Naive thymus-derived CD4-positive, alpha-beta T cell (primary cell): Measurements from ENCODE around the gene SLC6A13. TPM values are rescaled to one million over a fixed set of nuclear protein-coding genes. Genes with fewer than 3 reads are reported as not detected.

Experiments
- ATAC-seq: fragments of 150-1000 bp; cut with Tn5 transposase; 2 replicates; pipeline ENCODE4 v1.10.0; 2021; ENCODE audit warnings: mild to moderate bottlenecking, moderate library complexity
- CTCF ChIA-PET: fragments of 350-600 bp; sonication (Branson Sonifier 250); formaldehyde crosslinking; loops from one replicate; lab custom pipeline; 2021; ENCODE audit warnings: antibody characterized with exemption; lab: Charles Lee
- POLR2A ChIA-PET: fragments of 350-600 bp; sonication (Branson Sonifier 250); formaldehyde crosslinking; loops from one replicate; lab custom pipeline; 2021; ENCODE audit warnings: antibody characterized with exemption, inconsistent platforms; lab: Charles Lee
- DNase-seq, 9 donors: peaks; one replicate each; pipeline versions ENCODE4 v3.0.0 to v3.0.0-alpha.2; 2020 to 2022; ENCODE audit warnings: mixed read lengths in 1 of 9
- H3K27ac ChIP-seq: one replicate; pipeline ENCODE4 v1.7.0; 2013; ENCODE audit warnings: mild to moderate bottlenecking, low read depth, low read length, moderate library complexity
- H3K27me3 ChIP-seq, 2 donors: one replicate each; pipeline ENCODE4 v1.7.0; 2013; ENCODE audit warnings: low read length in 2 of 2, mild to moderate bottlenecking in 2 of 2, moderate library complexity in 2 of 2; ENCODE audit not compliant: control insufficient read depth in 2 of 2, insufficient read depth in 2 of 2
- H3K36me3 ChIP-seq, 3 experiments: 1 replicate in 2 of 3; 2 replicates in 1 of 3; pipeline ENCODE4 v1.7.0; 2013; ENCODE audit warnings: low read length in 3 of 3, mild to moderate bottlenecking in 3 of 3, moderate library complexity in 1 of 3; ENCODE audit not compliant: insufficient read depth in 3 of 3, control insufficient read depth in 2 of 3
- H3K4me1 ChIP-seq, 2 donors: one replicate each; pipeline ENCODE4 v1.7.0; 2013; ENCODE audit warnings: low read length in 2 of 2, mild to moderate bottlenecking in 2 of 2, moderate library complexity in 1 of 2; ENCODE audit not compliant: control insufficient read depth in 2 of 2, insufficient read depth in 2 of 2
- H3K4me3 ChIP-seq: 2 replicates; pipeline ENCODE4 v1.7.0; 2013; ENCODE audit warnings: mild to moderate bottlenecking, low read length
- H3K9me3 ChIP-seq, 3 experiments: 1 replicate in 2 of 3; 2 replicates in 1 of 3; pipeline ENCODE4 v1.7.0; 2013; ENCODE audit warnings: low read length in 3 of 3; ENCODE audit not compliant: control insufficient read depth in 2 of 3
- H3K27ac Mint-ChIP-seq, 9 donors: one replicate each; pipeline ENCODE4 v1.8.0; 2020 to 2022; ENCODE audit warnings: mixed read lengths in 9 of 9, mild to moderate bottlenecking in 8 of 9, moderate library complexity in 5 of 9, inconsistent platforms in 2 of 9
- H3K27me3 Mint-ChIP-seq, 5 donors: one replicate each; pipeline ENCODE4 v1.8.0; 2021 to 2022; ENCODE audit warnings: mixed read lengths in 5 of 5, mild to moderate bottlenecking in 1 of 5
- H3K36me3 Mint-ChIP-seq, 5 donors: one replicate each; pipeline ENCODE4 v1.8.0; 2020 to 2022; ENCODE audit warnings: mixed read lengths in 5 of 5, mild to moderate bottlenecking in 3 of 5, inconsistent platforms in 1 of 5
- H3K4me1 Mint-ChIP-seq, 7 donors: one replicate each; pipeline ENCODE4 v1.8.0; 2020 to 2022; ENCODE audit warnings: mixed read lengths in 7 of 7, mild to moderate bottlenecking in 3 of 7, inconsistent platforms in 1 of 7
- H3K4me3 Mint-ChIP-seq, 10 donors: one replicate each; pipeline ENCODE4 v1.8.0; 2020 to 2022; ENCODE audit warnings: mild to moderate bottlenecking in 10 of 10, mixed read lengths in 10 of 10, moderate library complexity in 6 of 10, inconsistent platforms in 2 of 10
- H3K9me3 Mint-ChIP-seq, 11 donors: one replicate each; pipeline ENCODE4 v1.8.0; 2020 to 2022; ENCODE audit warnings: mixed read lengths in 11 of 11, mild to moderate bottlenecking in 4 of 11, inconsistent platforms in 1 of 11, moderate library complexity in 1 of 11
- intact Hi-C, 2 donors: fragments of 100-400 bp; cut with micrococcal nuclease; formaldehyde crosslinking; loops; one replicate each; pipeline ENCODE4 v1.15.1; 2023
- polyA plus RNA-seq, 2 donors: library from polyadenylated mRNA; unstranded; fragments of 300-500 nt; fragmentation: Illumina TruSeq; gene quantifications; one replicate each; pipeline ENCODE4 v1.2.3, GENCODE V29; 2021
- total RNA-seq, 6 experiments: library from RNA in 5 of 6; stranded (reverse) in 5 of 6; gene quantifications; 1 replicate in 5 of 6; 2 replicates in 1 of 6; pipeline ENCODE4 v1.2.3 and lab custom pipeline; 2021 to 2026

SLC6A13 gene
- total and polyA plus RNA-seq, 7 experiments from 2014 or later, result 0.61 to 1.5 (median 0.74) TPM; not detected in 3

DNA sequence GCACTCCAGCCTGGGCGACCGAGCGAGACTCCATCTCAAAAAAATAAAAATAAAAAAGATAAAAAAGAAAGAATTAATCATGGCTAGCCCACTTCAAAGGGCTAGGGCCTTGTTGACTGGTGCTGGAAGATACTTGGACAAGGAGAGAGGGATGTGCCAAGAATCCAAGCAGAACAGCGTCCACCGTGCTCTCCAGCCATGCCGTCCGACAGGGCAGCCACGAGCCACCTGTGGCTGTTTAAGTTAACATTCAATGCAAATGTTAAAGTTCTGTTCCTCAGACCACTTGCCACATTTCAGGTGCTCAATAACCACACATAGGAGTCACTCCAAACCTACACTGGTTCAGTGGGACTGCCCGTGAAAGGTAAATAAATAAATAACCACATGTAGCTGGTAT, 21.4 kb downstream of the SLC6A13 start:
- H3K4me1 Mint-ChIP-seq, result no peaks in the 10 kb centered on the region
- no peaks in the 10 kb centered on the region for H3K4me1 ChIP-seq
- no peaks in the 10 kb centered on the region for H3K36me3 ChIP-seq
- H3K4me3 ChIP-seq, result no peak overlapping the region
- peaks cover 0 to 8% (median 0%) of the 10 kb centered on the region in 3 experiments for H3K9me3 ChIP-seq
- no peak for DNase-seq
- H3K4me3 Mint-ChIP-seq, result no peak overlapping the region
- H3K27ac Mint-ChIP-seq, result no peak overlapping the region
- peaks cover 0 to 10% (median 7%) of the 10 kb centered on the region in 5 donors for H3K36me3 Mint-ChIP-seq
- peaks cover 0 to 34% (median 25%) of the 10 kb centered on the region in 5 donors for H3K27me3 Mint-ChIP-seq
- peaks cover 3 to 27% (median 9%) of the 10 kb centered on the region in 11 donors for H3K9me3 Mint-ChIP-seq
- ATAC-seq, result no peak
- intact Hi-C loops, result no loop called here
- no peak overlapping the region for H3K27ac ChIP-seq
- POLR2A ChIA-PET, result no interaction called here
- H3K27me3 ChIP-seq, result no peaks in the 10 kb centered on the region
- CTCF ChIA-PET, result no interaction called here

DNA sequence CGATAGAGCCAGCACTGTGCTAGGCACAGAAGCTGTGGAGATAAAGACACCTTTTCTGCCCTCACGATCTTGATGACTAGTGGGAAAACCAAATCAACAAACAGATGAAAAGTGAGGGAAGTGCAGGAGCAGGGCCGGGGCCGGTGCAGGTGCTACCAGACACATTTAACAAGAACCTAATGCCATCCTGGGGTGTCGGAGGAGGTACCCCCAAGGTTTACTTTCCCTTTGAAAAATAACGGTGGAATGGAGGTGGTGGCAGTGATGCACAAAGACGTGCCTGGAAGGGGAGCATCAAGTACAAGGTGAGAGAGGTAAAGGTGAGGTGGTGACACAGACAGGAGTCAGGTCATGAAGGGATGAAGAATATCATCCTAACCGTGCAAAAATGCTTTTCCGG, 22.1 kb downstream of the SLC6A13 start:
- intact Hi-C loops, result no loop called here
- Mint-ChIP-seq H3K36me3 (peaks cover 0 to 13% (median 8%) of the 10 kb centered on the region in 5 donors), H3K4me1 (no peaks in the 10 kb centered on the region), H3K27ac (no peak overlapping the region), H3K9me3 (peaks cover 4 to 33% (median 14%) of the 10 kb centered on the region in 11 donors), H3K4me3 (no peak overlapping the region), H3K27me3 (peaks cover 0 to 34% (median 25%) of the 10 kb centered on the region in 5 donors)
- ChIA-PET POLR2A (no interaction called here), CTCF (no interaction called here)
- DNase-seq (no peak), ATAC-seq (no peak)
- Histone ChIP-seq H3K36me3 (no peaks in the 10 kb centered on the region), H3K27me3 (no peaks in the 10 kb centered on the region), H3K9me3 (peaks cover 0 to 12% (median 0%) of the 10 kb centered on the region in 3 experiments), H3K4me1 (no peaks in the 10 kb centered on the region), H3K4me3 (no peak overlapping the region), H3K27ac (no peak overlapping the region)

DNA sequence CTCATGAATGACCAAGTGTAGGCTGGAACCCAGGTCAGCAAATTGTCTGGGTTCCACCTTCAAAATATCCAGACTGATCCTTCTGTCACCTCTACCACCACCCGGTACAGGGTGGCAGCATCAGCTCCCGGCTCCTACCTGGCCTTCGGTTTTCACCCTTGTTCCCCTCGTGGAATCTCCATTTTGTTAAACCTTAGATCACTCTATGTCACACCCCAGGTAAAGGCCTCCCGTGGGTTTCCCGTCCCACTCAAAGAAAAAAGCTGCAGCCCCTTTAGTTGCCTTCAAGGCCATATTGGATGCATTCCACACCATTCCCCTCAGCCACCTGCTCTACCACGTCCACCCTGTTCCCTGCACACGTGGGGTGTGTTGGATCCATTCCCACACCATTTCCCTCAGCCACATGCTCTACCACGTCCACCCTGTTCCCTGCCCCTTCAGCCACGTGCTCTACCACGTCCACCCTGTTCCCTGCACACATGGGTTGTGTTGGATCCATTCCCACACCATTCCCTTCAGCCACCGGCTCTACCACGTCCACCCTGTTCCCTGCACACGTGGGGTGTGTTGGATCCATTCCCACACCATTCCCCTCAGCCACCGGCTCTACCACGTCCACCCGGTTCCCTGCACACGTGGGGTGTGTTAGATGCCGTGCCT, 23.8 kb downstream of the SLC6A13 start:
- Histone ChIP-seq H3K36me3 (no peaks in the 10 kb centered on the region), H3K27ac (no peak overlapping the region), H3K4me3 (no peak overlapping the region), H3K27me3 (no peaks in the 10 kb centered on the region), H3K9me3 (peaks cover 0 to 17% (median 0%) of the 10 kb centered on the region in 3 experiments), H3K4me1 (no peaks in the 10 kb centered on the region)
- Mint-ChIP-seq H3K4me1 (peaks cover 0 to 1% (median 0%) of the 10 kb centered on the region in 7 donors), H3K4me3 (peak overlapping the region in 1 of 10 donors; percentile 33), H3K9me3 (peaks cover 0 to 35% (median 13%) of the 10 kb centered on the region in 11 donors), H3K27me3 (peaks cover 0 to 30% (median 22%) of the 10 kb centered on the region in 5 donors), H3K27ac (peak overlapping the region in 1 of 9 donors; percentile 1), H3K36me3 (peaks cover 0 to 13% (median 5%) of the 10 kb centered on the region in 5 donors)
- DNase-seq (no peak), ATAC-seq (no peak)
- intact Hi-C loops, result no loop called here
- POLR2A ChIA-PET, result no interaction called here
- CTCF ChIA-PET, result no interaction called here

DNA sequence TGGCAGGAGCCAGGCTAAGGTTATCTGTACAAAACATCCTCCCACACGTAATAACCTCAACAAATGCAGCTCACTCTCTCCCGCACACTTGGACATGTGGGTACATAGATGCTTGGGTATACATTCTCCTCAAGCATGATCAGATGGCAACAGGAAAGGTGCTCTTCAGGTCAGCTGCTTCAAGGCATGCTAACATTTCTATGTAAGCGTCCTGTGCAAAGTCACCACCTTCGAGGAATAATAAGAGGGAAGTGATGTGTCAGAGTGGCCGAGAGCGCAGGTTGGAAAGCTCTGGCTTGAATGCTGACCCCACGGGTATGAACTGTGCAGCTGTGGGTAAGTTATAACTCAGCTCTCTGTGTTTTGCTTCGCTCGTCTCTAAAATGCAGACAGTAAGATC, 24.5 kb downstream of the SLC6A13 start:
- Histone ChIP-seq H3K9me3 (peaks cover 0 to 17% (median 0%) of the 10 kb centered on the region in 3 experiments), H3K36me3 (no peaks in the 10 kb centered on the region), H3K27ac (no peak overlapping the region), H3K4me1 (no peaks in the 10 kb centered on the region), H3K4me3 (no peak overlapping the region), H3K27me3 (no peaks in the 10 kb centered on the region)
- ATAC-seq (no peak), DNase-seq (no peak)
- peaks cover 0 to 13% (median 4%) of the 10 kb centered on the region in 5 donors for H3K36me3 Mint-ChIP-seq
- H3K4me3 Mint-ChIP-seq, result no peak overlapping the region
- peaks cover 0 to 1% (median 0%) of the 10 kb centered on the region in 7 donors for H3K4me1 Mint-ChIP-seq
- POLR2A ChIA-PET, result no interaction called here
- CTCF ChIA-PET, result no interaction called here
- no peak overlapping the region for H3K27ac Mint-ChIP-seq
- H3K9me3 Mint-ChIP-seq, result peaks cover 0 to 34% (median 13%) of the 10 kb centered on the region in 11 donors
- peaks cover 0 to 30% (median 17%) of the 10 kb centered on the region in 5 donors for H3K27me3 Mint-ChIP-seq
- intact Hi-C loops, result no loop called here

DNA sequence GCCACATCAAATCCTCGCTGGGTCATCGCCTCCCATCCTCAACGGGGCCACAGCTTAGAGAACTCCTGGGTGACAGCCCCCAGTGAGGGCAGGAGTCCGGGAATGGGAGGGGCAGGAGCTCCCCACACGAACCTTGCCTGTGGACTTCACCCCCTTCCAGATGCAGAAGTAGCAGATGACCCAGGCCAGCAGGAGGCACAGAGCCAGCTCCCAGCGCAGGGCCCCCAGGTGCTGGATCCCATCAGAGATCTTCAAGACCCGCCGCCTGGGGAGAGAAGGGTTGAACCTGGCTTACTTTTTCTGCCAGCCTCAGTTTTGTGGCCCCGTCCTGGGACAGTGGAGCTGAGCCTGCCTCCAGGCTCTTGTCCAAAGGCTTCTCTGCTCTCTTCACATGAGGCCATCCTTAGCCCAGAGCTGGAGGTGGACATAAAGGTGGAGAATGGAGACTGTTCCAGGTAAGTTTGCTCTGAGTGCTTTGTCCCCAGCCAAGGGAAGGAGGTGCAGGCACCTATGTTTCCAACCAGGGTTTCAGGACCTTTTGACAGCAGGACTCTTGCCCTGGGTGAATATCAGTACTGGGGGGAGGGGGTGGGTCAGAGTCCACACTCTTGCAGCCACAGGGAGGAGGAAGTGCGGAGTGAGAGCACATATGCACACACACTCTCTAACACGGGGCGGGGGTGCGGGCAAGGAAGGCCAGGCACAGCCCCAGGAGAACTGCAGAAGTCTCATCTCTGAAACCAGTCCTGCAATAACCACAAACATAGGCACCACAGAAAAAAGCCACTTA, 25.4 kb downstream of the SLC6A13 start:
- H3K27me3 Mint-ChIP-seq, result peaks cover 0 to 25% (median 11%) of the 10 kb centered on the region in 5 donors
- peaks cover 0 to 17% (median 0%) of the 10 kb centered on the region in 3 experiments for H3K9me3 ChIP-seq
- H3K4me1 ChIP-seq, result no peaks in the 10 kb centered on the region
- no peak for DNase-seq
- ChIA-PET POLR2A (no interaction called here), CTCF (no interaction called here)
- no peak overlapping the region for H3K4me3 Mint-ChIP-seq
- no peak for ATAC-seq
- H3K27ac ChIP-seq, result no peak overlapping the region
- peaks cover 0 to 1% (median 0%) of the 10 kb centered on the region in 7 donors for H3K4me1 Mint-ChIP-seq
- H3K4me3 ChIP-seq, result no peak overlapping the region
- peaks cover 0 to 34% (median 11%) of the 10 kb centered on the region in 11 donors for H3K9me3 Mint-ChIP-seq
- no peaks in the 10 kb centered on the region for H3K36me3 ChIP-seq
- intact Hi-C loops, result no loop called here
- peaks cover 0 to 9% (median 4%) of the 10 kb centered on the region in 5 donors for H3K36me3 Mint-ChIP-seq
- H3K27me3 ChIP-seq, result no peaks in the 10 kb centered on the region
- no peak overlapping the region for H3K27ac Mint-ChIP-seq

DNA sequence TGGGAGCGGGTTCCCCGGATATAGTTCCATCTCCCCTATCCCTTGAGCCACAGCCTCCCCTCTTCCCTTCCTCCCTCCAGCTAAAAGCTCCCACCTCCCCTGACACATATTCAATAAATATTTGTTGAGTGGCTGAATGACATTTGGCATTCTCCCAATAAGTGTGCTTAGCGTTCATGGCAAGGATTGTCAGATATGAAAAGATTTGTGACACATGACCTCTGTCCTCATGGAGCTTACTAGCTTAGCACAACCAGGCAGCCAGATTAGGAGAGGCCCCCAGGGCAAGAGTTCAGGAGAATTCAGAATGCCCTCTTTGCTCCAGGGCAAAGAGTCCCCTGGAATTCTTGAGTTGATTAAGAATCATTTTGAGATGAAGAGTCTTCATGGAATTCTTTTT, 26.2 kb downstream of the SLC6A13 start:
- peaks cover 0 to 22% (median 8%) of the 10 kb centered on the region in 5 donors for H3K27me3 Mint-ChIP-seq
- ChIA-PET CTCF (no interaction called here), POLR2A (no interaction called here)
- no peak for DNase-seq
- peaks cover 0 to 8% (median 4%) of the 10 kb centered on the region in 5 donors for H3K36me3 Mint-ChIP-seq
- H3K4me3 Mint-ChIP-seq, result no peak overlapping the region
- intact Hi-C loops, result no loop called here
- Histone ChIP-seq H3K27me3 (no peaks in the 10 kb centered on the region), H3K4me1 (no peaks in the 10 kb centered on the region), H3K36me3 (no peaks in the 10 kb centered on the region), H3K4me3 (no peak overlapping the region), H3K27ac (no peak overlapping the region), H3K9me3 (peaks cover 0 to 17% (median 0%) of the 10 kb centered on the region in 3 experiments)
- no peak overlapping the region for H3K27ac Mint-ChIP-seq
- peaks cover 0 to 1% (median 0%) of the 10 kb centered on the region in 7 donors for H3K4me1 Mint-ChIP-seq
- ATAC-seq, result no peak
- peaks cover 0 to 34% (median 11%) of the 10 kb centered on the region in 11 donors for H3K9me3 Mint-ChIP-seq
